Measurements from ENCODE around the gene YES1.

DNA sequence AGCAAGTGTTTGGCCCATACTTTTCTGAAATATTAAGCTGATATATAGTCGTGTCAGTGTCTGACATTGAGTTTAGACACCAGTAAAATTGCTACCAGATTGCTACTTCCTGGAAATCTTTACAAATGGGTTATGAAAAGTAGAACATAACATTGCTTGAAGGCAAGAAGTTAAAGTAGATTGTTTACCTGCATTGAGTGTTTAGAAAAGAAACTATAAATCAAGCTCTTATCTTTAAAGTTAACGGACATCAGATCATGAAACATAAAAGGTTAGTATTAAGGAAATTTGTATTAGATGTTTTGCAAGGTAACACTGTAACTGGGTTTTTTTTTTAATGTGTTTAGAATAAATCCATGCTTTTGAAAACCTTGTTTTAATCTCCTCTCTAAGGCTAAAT, 4.8 kb upstream of the YES1 start:
- TF ChIP-seq, protein P1, sequence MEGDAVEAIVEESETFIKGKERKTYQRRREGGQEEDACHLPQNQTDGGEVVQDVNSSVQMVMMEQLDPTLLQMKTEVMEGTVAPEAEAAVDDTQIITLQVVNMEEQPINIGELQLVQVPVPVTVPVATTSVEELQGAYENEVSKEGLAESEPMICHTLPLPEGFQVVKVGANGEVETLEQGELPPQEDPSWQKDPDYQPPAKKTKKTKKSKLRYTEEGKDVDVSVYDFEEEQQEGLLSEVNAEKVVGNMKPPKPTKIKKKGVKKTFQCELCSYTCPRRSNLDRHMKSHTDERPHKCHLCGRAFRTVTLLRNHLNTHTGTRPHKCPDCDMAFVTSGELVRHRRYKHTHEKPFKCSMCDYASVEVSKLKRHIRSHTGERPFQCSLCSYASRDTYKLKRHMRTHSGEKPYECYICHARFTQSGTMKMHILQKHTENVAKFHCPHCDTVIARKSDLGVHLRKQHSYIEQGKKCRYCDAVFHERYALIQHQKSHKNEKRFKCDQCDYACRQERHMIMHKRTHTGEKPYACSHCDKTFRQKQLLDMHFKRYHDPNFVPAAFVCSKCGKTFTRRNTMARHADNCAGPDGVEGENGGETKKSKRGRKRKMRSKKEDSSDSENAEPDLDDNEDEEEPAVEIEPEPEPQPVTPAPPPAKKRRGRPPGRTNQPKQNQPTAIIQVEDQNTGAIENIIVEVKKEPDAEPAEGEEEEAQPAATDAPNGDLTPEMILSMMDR (IDR thresholded peaks at IDR 0.05; ENCODE audit: poor library complexity, severe bottlenecking), result no peak
- TF ChIP-seq, protein P2, sequence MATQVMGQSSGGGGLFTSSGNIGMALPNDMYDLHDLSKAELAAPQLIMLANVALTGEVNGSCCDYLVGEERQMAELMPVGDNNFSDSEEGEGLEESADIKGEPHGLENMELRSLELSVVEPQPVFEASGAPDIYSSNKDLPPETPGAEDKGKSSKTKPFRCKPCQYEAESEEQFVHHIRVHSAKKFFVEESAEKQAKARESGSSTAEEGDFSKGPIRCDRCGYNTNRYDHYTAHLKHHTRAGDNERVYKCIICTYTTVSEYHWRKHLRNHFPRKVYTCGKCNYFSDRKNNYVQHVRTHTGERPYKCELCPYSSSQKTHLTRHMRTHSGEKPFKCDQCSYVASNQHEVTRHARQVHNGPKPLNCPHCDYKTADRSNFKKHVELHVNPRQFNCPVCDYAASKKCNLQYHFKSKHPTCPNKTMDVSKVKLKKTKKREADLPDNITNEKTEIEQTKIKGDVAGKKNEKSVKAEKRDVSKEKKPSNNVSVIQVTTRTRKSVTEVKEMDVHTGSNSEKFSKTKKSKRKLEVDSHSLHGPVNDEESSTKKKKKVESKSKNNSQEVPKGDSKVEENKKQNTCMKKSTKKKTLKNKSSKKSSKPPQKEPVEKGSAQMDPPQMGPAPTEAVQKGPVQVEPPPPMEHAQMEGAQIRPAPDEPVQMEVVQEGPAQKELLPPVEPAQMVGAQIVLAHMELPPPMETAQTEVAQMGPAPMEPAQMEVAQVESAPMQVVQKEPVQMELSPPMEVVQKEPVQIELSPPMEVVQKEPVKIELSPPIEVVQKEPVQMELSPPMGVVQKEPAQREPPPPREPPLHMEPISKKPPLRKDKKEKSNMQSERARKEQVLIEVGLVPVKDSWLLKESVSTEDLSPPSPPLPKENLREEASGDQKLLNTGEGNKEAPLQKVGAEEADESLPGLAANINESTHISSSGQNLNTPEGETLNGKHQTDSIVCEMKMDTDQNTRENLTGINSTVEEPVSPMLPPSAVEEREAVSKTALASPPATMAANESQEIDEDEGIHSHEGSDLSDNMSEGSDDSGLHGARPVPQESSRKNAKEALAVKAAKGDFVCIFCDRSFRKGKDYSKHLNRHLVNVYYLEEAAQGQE (IDR thresholded peaks at IDR 0.05; ENCODE audit: borderline replicate concordance), result no peak
- no peak for TF ChIP-seq RAD21 (conservative IDR thresholded peaks at IDR 0.05)
- TF ChIP-seq EP300 (conservative IDR thresholded peaks at IDR 0.05; ENCODE audit: poor library complexity, severe bottlenecking), result no peak
- TF ChIP-seq EZH2 (IDR thresholded peaks at IDR 0.05; ENCODE audit: borderline replicate concordance, insufficient read depth, low read length, poor library complexity, severe bottlenecking), result no peak
- no peak for TF ChIP-seq POLR2AphosphoS5 (IDR thresholded peaks at IDR 0.05)
- TF ChIP-seq TAF1 (IDR thresholded peaks at IDR 0.05; ENCODE audit: low read depth), result no peak
- TF ChIP-seq SMC3 (conservative IDR thresholded peaks at IDR 0.05; ENCODE audit: poor library complexity), result no peak

Data from neural cell (in vitro differentiated cells).